GM21528 (cell line): ENCODE data around the gene OR5M11.
"Not testable (repeated sequence)": the region's sequence is repeated elsewhere in the genome, so short reads cannot be mapped to it uniquely, and the experiment has no call there.

Source experiments
- ATAC-seq: cut with Tn5 transposase; IDR thresholded peaks from one replicate; pipeline ENCODE4 v1.9.1; 2021; ENCODE audit warnings: mild to moderate bottlenecking, moderate library complexity; ENCODE audit not compliant: unreplicated experiment, low FRiP score

Gene OR5M11

GRCh38 chr11:56543157-56543556 is at the start of gene OR5M11:
OR5M11 (minus strand) TSS chr11:56543257; CDS start chr11:56543257, 0 bp downstream.
- no peak for ATAC-seq

- ATAC-seq = not testable (repeated sequence)
Observed at GRCh38 chr11:56592088-56592717, 49.1 kb upstream of the OR5M11 start.

GRCh38 chr11:56577621-56578020 is 34.6 kb upstream of the OR5M11 start, which contains the start of gene OR5M10:
OR5M10 (minus strand) TSS chr11:56577721; CDS start chr11:56577721, 0 bp downstream.
- ATAC-seq = no peak

- ATAC-seq = no peak
Observed at GRCh38 chr11:56558574-56558973, 15.5 kb upstream of the OR5M11 start.

GRCh38 chr11:56554691-56555090 is 11.6 kb upstream of the OR5M11 start:
- not testable (repeated sequence) for ATAC-seq

GRCh38 chr11:56545531-56545930 is 2.5 kb upstream of the OR5M11 start:
- no peak for ATAC-seq

- ATAC-seq = no peak
Observed at GRCh38 chr11:56543739-56544138, 682 bp upstream of the OR5M11 start.

GRCh38 chr11:56533054-56533740 is 9.9 kb downstream of the OR5M11 start:
- ATAC-seq = no peak

- no peak for ATAC-seq
Observed at GRCh38 chr11:56531856-56532255, 11.2 kb downstream of the OR5M11 start.

- ATAC-seq = no peak
Observed at GRCh38 chr11:56522008-56522407, 21.0 kb downstream of the OR5M11 start.

GRCh38 chr11:56513280-56513679 is 29.8 kb downstream of the OR5M11 start:
- ATAC-seq = no peak

GRCh38 chr11:56509439-56509838 is 33.6 kb downstream of the OR5M11 start:
- ATAC-seq = no peak

- ATAC-seq = no peak
Observed at GRCh38 chr11:56497010-56497409, 46.0 kb downstream of the OR5M11 start.

GRCh38 chr11:56495117-56495516 is 47.9 kb downstream of the OR5M11 start:
- ATAC-seq = no peak
